ENCODE measurements around the gene BCO2. TPM values are rescaled to one million over a fixed set of nuclear protein-coding genes. Genes with fewer than 3 reads are reported as not detected.

Gene BCO2, protein sequence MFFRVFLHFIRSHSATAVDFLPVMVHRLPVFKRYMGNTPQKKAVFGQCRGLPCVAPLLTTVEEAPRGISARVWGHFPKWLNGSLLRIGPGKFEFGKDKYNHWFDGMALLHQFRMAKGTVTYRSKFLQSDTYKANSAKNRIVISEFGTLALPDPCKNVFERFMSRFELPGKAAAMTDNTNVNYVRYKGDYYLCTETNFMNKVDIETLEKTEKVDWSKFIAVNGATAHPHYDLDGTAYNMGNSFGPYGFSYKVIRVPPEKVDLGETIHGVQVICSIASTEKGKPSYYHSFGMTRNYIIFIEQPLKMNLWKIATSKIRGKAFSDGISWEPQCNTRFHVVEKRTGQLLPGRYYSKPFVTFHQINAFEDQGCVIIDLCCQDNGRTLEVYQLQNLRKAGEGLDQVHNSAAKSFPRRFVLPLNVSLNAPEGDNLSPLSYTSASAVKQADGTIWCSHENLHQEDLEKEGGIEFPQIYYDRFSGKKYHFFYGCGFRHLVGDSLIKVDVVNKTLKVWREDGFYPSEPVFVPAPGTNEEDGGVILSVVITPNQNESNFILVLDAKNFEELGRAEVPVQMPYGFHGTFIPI
- total RNA-seq = 0.38 and 2.3 TPM in 2 replicates

GRCh38 chr11:112174789-112175598, at the start of gene BCO2:
Gene BCO2, plus strand, starts transcription at chr11:112175512. Its CDS starts 90 bp downstream, at chr11:112175602.

DNA sequence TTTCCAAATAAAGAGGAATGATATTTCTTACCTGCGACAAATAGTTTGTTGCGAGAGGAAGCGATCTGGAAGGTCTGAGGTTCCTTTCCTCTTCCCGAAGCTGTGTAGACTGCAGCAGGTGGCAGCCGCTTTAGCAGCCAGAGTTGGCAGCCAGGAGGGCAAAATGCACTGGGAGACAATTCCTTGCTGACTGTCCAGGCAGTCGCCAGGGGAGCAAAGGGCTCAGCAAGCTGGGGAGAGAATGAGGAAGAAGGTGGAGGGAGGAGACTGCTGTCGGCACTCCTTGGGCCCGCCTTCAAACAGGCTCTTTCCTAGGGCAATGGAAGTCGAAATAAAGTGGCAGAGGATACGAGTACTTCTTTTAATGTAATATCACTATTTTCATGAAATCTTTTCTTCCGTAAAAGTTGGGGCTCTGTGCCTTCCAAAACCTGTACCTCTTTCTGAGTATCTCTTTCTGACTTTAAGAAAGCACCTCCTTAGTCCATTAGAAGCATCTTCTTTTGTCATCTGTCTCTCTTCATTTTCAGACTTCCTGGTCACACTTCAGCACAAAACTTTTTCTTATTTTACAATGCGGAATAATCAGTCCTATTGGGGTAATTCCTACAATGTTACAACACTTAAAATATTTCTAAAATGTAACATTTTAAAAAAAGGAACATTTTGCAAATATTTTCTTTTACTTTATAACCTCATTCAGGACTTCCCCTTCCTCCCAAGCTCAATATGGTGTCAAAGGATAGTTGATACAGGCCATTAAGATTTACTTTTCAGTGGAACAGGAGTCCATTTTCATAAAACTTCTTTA, 11.2 kb upstream of the BCO2 start, which contains the start of gene IL18:
IL18 (minus strand) TSS at position 220 of the 811 bp plus-strand sequence. CDS start 9,041 bp downstream, outside the sequence.

DNA sequence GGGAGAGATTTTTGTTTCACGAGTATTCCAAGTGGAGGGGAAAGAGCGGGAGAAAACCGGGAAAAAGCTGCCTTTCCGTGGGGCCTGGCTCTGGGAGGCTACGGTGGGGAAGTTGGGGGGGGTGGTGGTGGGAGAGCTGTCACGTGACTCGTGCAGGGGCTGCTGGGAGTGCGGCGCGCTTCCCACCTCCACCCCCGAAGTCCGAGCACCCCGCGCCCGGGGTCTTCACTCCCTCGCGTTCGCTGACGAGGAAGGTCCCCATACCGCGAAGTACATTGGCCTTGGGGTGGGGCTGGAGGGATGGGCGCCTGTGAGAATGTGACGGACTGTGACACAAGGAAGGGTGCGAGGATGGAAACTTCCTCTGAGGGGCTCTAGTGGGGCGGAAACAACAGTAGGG, 8.2 kb upstream of the BCO2 start, which contains the start of gene TEX12:
TEX12 (plus strand) TSS at position 228 of the 400 bp plus-strand sequence. CDS start 1,897 bp downstream, outside the sequence.

GRCh38 chr11:112226062-112226830, 50.9 kb downstream of the BCO2 start, which contains the start of gene PTS:
Gene PTS, plus strand, starts transcription at chr11:112226428. Its CDS starts 16 bp downstream, at chr11:112226444.

GRCh38 chr11:112260490-112260889, 85.2 kb downstream of the BCO2 start, which contains the start of gene PLET1:
Gene PLET1, minus strand, starts transcription at chr11:112260860. Its CDS starts 271 bp downstream, at chr11:112260589.

Other genes starting within 250 kb of the BCO2 start
- gene DIXDC1, start 238.2 kb upstream of the BCO2 start, total RNA-seq = 12.5 and 22.3 TPM in 2 replicates
- gene DLAT, start 150.1 kb upstream of the BCO2 start, total RNA-seq = 33.0 and 52.1 TPM in 2 replicates
- 1.4 and 1.9 TPM in 2 replicates for gene PIH1D2, start 101.5 kb upstream of the BCO2 start, total RNA-seq
- 21.1 and 27.9 TPM in 2 replicates for gene NKAPD1, start 101.2 kb upstream of the BCO2 start, total RNA-seq
- 42.0 and 80.5 TPM in 2 replicates for gene TIMM8B, start 88.8 kb upstream of the BCO2 start, total RNA-seq
- gene SDHD, start 88.6 kb upstream of the BCO2 start, total RNA-seq = 158 and 183 TPM in 2 replicates
- gene IL18, start 11.4 kb upstream of the BCO2 start, total RNA-seq = under 0.01 TPM in 2 replicates
- gene TEX12, start 8.1 kb upstream of the BCO2 start, total RNA-seq = not detected in 2 replicates
- 57.5 and 92.2 TPM in 2 replicates for gene PTS, start 50.9 kb downstream of the BCO2 start, total RNA-seq
- not detected in 2 replicates for gene PLET1, start 85.3 kb downstream of the BCO2 start, total RNA-seq